ENCODE measurements around the gene PPARA.

- TF ChIP-seq CTCF (IDR thresholded peaks at IDR 0.05; ENCODE audit: poor library complexity, severe bottlenecking): no peak
- no peak for TF ChIP-seq MXI1 (conservative IDR thresholded peaks at IDR 0.05; ENCODE audit: poor library complexity, severe bottlenecking)
- TF ChIP-seq EZH2 (IDR thresholded peaks at IDR 0.05; ENCODE audit: borderline replicate concordance, insufficient read depth, low read length, poor library complexity, severe bottlenecking): no peak
- no peak for TF ChIP-seq POLR2AphosphoS5 (IDR thresholded peaks at IDR 0.05)
- no peak for TF ChIP-seq EP300 (conservative IDR thresholded peaks at IDR 0.05; ENCODE audit: poor library complexity, severe bottlenecking)
- TF ChIP-seq TAF1 (IDR thresholded peaks at IDR 0.05; ENCODE audit: low read depth): no peak
- TF ChIP-seq RAD21 (conservative IDR thresholded peaks at IDR 0.05): no peak
- no peak for TF ChIP-seq SMC3 (conservative IDR thresholded peaks at IDR 0.05; ENCODE audit: poor library complexity)
Measured at GRCh38 chr22:46290843-46291785, 140.8 kb downstream of the PPARA start.
